Stimulated activated CD4-positive, alpha-beta T cell treated with anti-CD3 and anti-CD28 coated beads, Interleukin-15, amount 100 ng/mL, for 24 hours (primary cell): Measurements from ENCODE around the gene MVB12A.

Experiments used
- DNase-seq: peaks from one replicate; pipeline ENCODE4 v3.0.0-alpha.2; 2020

The MVB12A gene

GRCh38 chr19:17448131-17448967 is 28.5 kb downstream of the MVB12A start, which contains the start of gene TMEM221:
TSS of gene TMEM221 (minus strand) at chr19:17448668. CDS start at chr19:17448462, 206 bp downstream.
- DNase-seq, result peak; percentile 73

DNA sequence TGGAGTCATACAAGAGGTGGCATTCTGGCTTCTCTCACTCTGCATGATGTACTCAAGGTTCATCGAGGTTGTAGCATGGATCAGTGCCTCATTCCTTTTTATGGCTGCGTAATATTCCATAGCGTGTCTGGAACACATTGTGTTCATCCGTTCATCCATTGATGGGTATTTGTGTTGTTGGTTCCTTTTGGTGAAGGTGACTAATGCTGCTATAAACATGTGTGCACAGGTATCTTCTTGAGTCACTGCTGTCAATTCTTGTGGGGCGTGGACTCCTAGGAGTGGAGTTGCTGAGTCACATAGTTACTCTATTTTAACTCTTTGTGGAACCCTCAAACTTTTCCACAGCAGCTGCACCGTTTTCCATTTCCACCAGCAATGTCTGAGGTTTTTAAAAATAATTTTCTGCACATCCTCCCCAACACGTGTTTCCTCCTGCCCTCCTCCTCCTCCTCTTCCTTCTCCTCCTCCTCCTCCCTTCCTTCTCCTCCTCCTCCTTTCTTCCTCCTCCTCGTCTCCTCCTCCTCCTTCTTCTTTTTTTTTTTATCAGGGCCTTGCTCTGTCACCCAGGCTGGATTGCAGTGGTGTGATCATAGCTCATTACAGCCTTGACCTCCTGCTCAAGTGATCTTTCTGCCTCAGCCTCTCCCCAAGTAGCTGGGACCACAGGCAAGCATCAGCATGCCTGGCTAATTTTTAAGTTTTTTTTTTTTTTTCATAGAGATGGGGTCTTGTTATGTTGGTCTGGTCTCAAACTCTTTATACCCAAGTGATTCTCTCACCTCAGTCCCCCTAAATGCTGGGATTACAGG is 30.6 kb downstream of the MVB12A start:
- peak; percentile 73 for DNase-seq

DNA sequence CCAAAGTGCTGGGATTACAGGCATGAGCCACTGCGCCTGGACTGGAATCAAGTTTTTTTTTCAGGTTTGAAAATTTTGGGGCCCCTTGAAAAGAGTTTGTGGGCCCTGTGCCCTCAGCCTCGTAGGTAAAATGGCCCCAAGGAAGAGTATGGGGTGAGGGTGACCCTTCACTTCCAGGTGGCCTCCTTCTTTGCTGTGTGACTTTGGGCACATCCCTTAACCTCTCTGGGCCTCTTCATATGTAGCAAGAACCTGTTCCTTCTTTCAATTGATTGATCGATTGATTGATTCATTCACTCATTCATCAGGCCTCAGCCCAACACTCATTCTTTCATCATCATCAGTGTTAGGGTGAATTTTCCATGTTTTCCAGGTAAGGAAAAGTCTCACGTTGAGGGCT is 32.0 kb downstream of the MVB12A start:
- no peak for DNase-seq

GRCh38 chr19:17454576-17455071 is 34.8 kb downstream of the MVB12A start:
- no peak for DNase-seq

- DNase-seq, result no peak
Observed at GRCh38 chr19:17455308-17456123, 35.7 kb downstream of the MVB12A start.

GRCh38 chr19:17456127-17456526 is 36.3 kb downstream of the MVB12A start:
- no peak for DNase-seq

DNA sequence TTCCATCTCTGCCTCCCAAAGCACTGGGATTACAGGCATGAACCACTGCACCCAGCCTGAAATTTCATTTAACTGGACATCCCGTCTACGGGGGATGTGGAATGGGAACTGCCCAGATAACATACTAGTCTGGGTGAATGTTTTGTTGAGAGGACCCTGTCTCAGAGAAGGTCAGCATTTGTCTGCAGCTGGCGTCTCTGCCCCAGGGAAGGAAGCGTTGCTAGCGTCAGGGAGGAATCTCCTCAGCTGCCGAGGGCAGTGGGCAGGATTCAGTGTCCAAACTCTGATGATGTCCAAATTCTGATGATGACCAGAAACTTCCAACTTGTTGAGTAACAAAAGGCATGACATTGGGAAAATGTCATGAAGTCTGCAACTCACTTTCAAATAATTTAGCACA is 37.8 kb downstream of the MVB12A start:
- DNase-seq, result no peak

- DNase-seq, result no peak
Observed at GRCh38 chr19:17458970-17459369, 39.1 kb downstream of the MVB12A start.

GRCh38 chr19:17460372-17461230 is 40.8 kb downstream of the MVB12A start, which contains the start of gene NXNL1:
TSS of gene NXNL1 (minus strand) at chr19:17460926. CDS start at chr19:17460869, 57 bp downstream.
- no peak for DNase-seq

- no peak for DNase-seq
Observed at GRCh38 chr19:17466487-17466850, 46.6 kb downstream of the MVB12A start.

- no peak for DNase-seq
Observed at GRCh38 chr19:17467471-17468301, 47.8 kb downstream of the MVB12A start.

GRCh38 chr19:17468302-17469091 is 48.6 kb downstream of the MVB12A start:
- DNase-seq, result no peak

GRCh38 chr19:17469092-17469480 is 49.2 kb downstream of the MVB12A start:
- DNase-seq, result no peak

- peak; percentile 93 for DNase-seq
Observed at GRCh38 chr19:17469481-17470067, 49.7 kb downstream of the MVB12A start.

DNA sequence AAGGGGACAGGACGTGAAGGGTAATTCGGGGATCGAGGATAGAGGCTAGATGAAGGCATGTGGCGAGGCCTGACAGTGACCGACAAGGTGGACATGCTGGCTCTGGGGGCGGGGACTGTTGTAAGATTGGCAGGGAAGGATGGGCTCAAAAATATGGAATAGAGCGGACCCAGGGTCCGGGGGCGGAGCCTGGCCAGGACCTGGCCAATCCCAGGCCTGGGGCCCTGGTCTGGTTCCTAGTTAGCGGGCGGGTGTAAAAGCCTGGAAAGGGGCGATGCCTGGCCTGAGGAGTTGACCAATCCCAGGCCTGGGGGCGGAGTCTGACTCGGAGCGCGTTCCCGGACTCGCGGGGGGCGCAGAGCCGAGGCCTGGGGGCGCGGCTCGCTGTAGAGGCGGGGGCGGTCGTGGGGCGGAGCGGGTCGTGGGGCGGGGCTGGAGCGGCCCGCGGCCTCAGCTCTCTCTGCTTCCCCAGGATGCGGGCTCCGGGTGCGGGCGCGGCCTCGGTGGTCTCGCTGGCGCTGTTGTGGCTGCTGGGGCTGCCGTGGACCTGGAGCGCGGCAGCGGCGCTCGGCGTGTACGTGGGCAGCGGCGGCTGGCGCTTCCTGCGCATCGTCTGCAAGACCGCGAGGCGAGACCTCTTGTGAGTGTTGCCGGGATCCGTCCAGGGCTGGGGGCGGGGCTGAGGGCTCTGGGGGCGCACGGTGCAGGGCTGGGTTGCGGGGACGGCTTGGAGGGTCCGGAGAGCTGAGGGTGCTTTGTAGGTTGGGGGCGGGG is 50.4 kb downstream of the MVB12A start, which contains the start of gene SLC27A1:
TSS of gene SLC27A1 (plus strand) at position 457 of the 774 bp plus-strand sequence. CDS start at position 474, 17 bp downstream.
- DNase-seq, result peak; percentile 96

- DNase-seq, result no peak
Observed at GRCh38 chr19:17471410-17472125, 51.7 kb downstream of the MVB12A start.

- peak; percentile 29 for DNase-seq
Observed at GRCh38 chr19:17473041-17473440, 53.2 kb downstream of the MVB12A start.
